ENCODE measurements around the gene MCOLN1.

GRCh38 chr19:7515110-7515644, 7.2 kb upstream of the MCOLN1 start:
- TF ChIP-seq CTCF (IDR thresholded peaks at IDR 0.05) (no peak), POLR2A (IDR thresholded peaks at IDR 0.05) (no peak)

All from right lobe of liver (tissue), 4 donors.